ENCODE measurements around the gene SCIN.

Gene SCIN

GRCh38 chr7:12694817-12695216, 124.3 kb downstream of the SCIN start:
- intact Hi-C loops (cut with DNase I): no loop called here
- no peak for DNase-seq

- intact Hi-C loops (cut with DNase I): no loop called here
- no peak for DNase-seq
Observed at GRCh38 chr7:12695965-12696364, 125.4 kb downstream of the SCIN start.

GRCh38 chr7:12699299-12699698, 128.8 kb downstream of the SCIN start:
- no peak for DNase-seq
- intact Hi-C loops (cut with DNase I): no loop called here

GRCh38 chr7:12701433-12701832, 130.9 kb downstream of the SCIN start:
- intact Hi-C loops (cut with DNase I): no loop called here
- DNase-seq: no peak

GRCh38 chr7:12703881-12704280, 133.4 kb downstream of the SCIN start:
- DNase-seq: no peak
- intact Hi-C loops (cut with DNase I): no loop called here

GRCh38 chr7:12705878-12706277, 135.4 kb downstream of the SCIN start:
- no peak for DNase-seq
- intact Hi-C loops (cut with DNase I): no loop called here

GRCh38 chr7:12706900-12707536, 136.5 kb downstream of the SCIN start:
- DNase-seq: no peak
- intact Hi-C loops (cut with DNase I): no loop called here

- DNase-seq: no peak
- intact Hi-C loops (cut with DNase I): no loop called here
Observed at GRCh38 chr7:12708314-12708713, 137.8 kb downstream of the SCIN start.

Data from head of caudate nucleus (tissue), 42 donors.